Osteoblast (primary cell): ENCODE data around the gene KCNK4. TPM values are rescaled to one million over a fixed set of nuclear protein-coding genes. Genes with fewer than 3 reads are reported as not detected.

Experiments
- DNase-seq: peaks from one replicate; pipeline ENCODE4 v3.0.0; 2011; ENCODE audit warnings: low spot score, mixed read lengths; ENCODE audit not compliant: insufficient read length; ENCODE audit errors: missing footprints
- H2AFZ ChIP-seq: 2 replicates; pipeline ENCODE4 v1.6.0; 2011; ENCODE audit warnings: mild to moderate bottlenecking, low read length
- H3K27ac ChIP-seq: 2 replicates; pipeline ENCODE4 v1.5.1; 2011; ENCODE audit warnings: mild to moderate bottlenecking, low read depth, low read length, moderate library complexity
- H3K27me3 ChIP-seq: 2 replicates; pipeline ENCODE4 v1.6.0; 2012; ENCODE audit warnings: mild to moderate bottlenecking, control low read depth, inconsistent platforms, low read length, moderate library complexity; ENCODE audit not compliant: insufficient read depth
- H3K36me3 ChIP-seq: 2 replicates; pipeline ENCODE4 v1.5.1; 2011; ENCODE audit warnings: mild to moderate bottlenecking, low read length, control low read depth, moderate library complexity; ENCODE audit not compliant: insufficient read depth
- H3K4me1 ChIP-seq: 2 replicates; pipeline ENCODE4 v1.5.1; 2011; ENCODE audit warnings: mild to moderate bottlenecking, low read length, control low read depth, moderate library complexity; ENCODE audit not compliant: insufficient read depth
- H3K4me2 ChIP-seq: 2 replicates; pipeline ENCODE4 v1.6.0; 2011; ENCODE audit warnings: mild to moderate bottlenecking, low read length; ENCODE audit not compliant: insufficient read depth
- H3K4me3 ChIP-seq: fragments of 200-600 bp; sonication (generic); 3 replicates; pipeline ENCODE4 v1.5.1; 2012; ENCODE audit warnings: mild to moderate bottlenecking, low read length, inconsistent platforms; ENCODE audit not compliant: insufficient read depth
- H3K79me2 ChIP-seq: 2 replicates; pipeline ENCODE4 v1.6.0; 2012; ENCODE audit warnings: mild to moderate bottlenecking, low read length, control low read depth, inconsistent platforms; ENCODE audit not compliant: insufficient read depth
- H3K9me3 ChIP-seq: 2 replicates; pipeline ENCODE4 v1.5.1; 2011; ENCODE audit warnings: low read depth, low read length, control low read depth
- H4K20me1 ChIP-seq: 2 replicates; pipeline ENCODE4 v1.6.0; 2012; ENCODE audit warnings: mild to moderate bottlenecking, low read length, control low read depth; ENCODE audit not compliant: insufficient read depth
- CTCF ChIP-seq: IDR thresholded peaks from 2 replicates; pipeline ENCODE4 v1.5.1; 2011; ENCODE audit warnings: mild to moderate bottlenecking, low read depth, low read length, moderate library complexity; ENCODE audit errors: extremely low read depth
- total RNA-seq: library from RNA; depleted of rRNA; stranded (reverse); fragments of >200 nt; gene quantifications from 2 replicates; pipeline ENCODE4 v1.2.3, GENCODE V29; 2012

The KCNK4 gene
- total RNA-seq, 1 donor: 0.36 TPM

- peak overlapping the region; percentile 23 for H3K27ac ChIP-seq
- H4K20me1 ChIP-seq: no peaks in the 10 kb centered on the region
- peak overlapping the region; percentile 68 for H3K4me3 ChIP-seq
- no peaks in the 10 kb centered on the region for H3K79me2 ChIP-seq
- no peaks in the 10 kb centered on the region for H3K9me3 ChIP-seq
- H2AFZ ChIP-seq: peak overlapping the region; percentile 95
- H3K27me3 ChIP-seq: no peaks in the 10 kb centered on the region
- peak overlapping the region; percentile 81 for H3K4me2 ChIP-seq
- H3K4me1 ChIP-seq: peaks cover 3% of the 10 kb centered on the region
- no peaks in the 10 kb centered on the region for H3K36me3 ChIP-seq
- peak; percentile 36 for TF ChIP-seq CTCF
- DNase-seq: peak; percentile 100
These were observed 51.0 kb downstream of the KCNK4 start for GRCh38 chr11:64341851-64342791.

- TF ChIP-seq CTCF: no peak
- Histone ChIP-seq H3K4me2 (peak overlapping the region; percentile 81), H3K36me3 (no peaks in the 10 kb centered on the region), H3K4me1 (peaks cover 3% of the 10 kb centered on the region), H4K20me1 (no peaks in the 10 kb centered on the region), H3K4me3 (peak overlapping the region; percentile 68), H3K27ac (no peak overlapping the region), H2AFZ (no peak overlapping the region), H3K79me2 (no peaks in the 10 kb centered on the region), H3K27me3 (no peaks in the 10 kb centered on the region), H3K9me3 (no peaks in the 10 kb centered on the region)
- DNase-seq: peak; percentile 47
These were observed 52.0 kb downstream of the KCNK4 start for GRCh38 chr11:64342869-64343745.

- Histone ChIP-seq H3K27ac (no peak overlapping the region), H3K36me3 (no peaks in the 10 kb centered on the region), H3K27me3 (no peaks in the 10 kb centered on the region), H3K4me1 (peaks cover 3% of the 10 kb centered on the region), H3K4me3 (no peak overlapping the region), H4K20me1 (no peaks in the 10 kb centered on the region), H3K4me2 (no peak overlapping the region), H3K9me3 (no peaks in the 10 kb centered on the region), H2AFZ (no peak overlapping the region), H3K79me2 (no peaks in the 10 kb centered on the region)
- peak; percentile 86 for DNase-seq
- TF ChIP-seq CTCF: peak; percentile 25
These were observed 52.9 kb downstream of the KCNK4 start for GRCh38 chr11:64343767-64344559.
